Astrocyte (in vitro differentiated cells and primary cell): Measurements from ENCODE around the gene NELFB. TPM values are rescaled to one million over a fixed set of nuclear protein-coding genes. Genes with fewer than 3 reads are reported as not detected.
A peak's percentile ranks its signal among the peaks of the same experiment; 100 is the strongest.

Source experiments
- DNase-seq: peaks from one replicate; pipeline ENCODE4 v3.0.0-alpha.2; 2010; ENCODE audit warnings: low read depth
- FAIRE-seq: peaks from 2 replicates; lab custom pipeline; 2011; peaks lifted over from hg19 to GRCh38; lab: Jason Lieb, UNC
- H2AFZ ChIP-seq: 2 replicates; pipeline ENCODE4 v1.6.0; 2012; ENCODE audit warnings: low read depth, low read length, inconsistent platforms
- H3K27ac ChIP-seq: 2 replicates; pipeline ENCODE4 v1.5.1; 2011; ENCODE audit warnings: low read depth, low read length, inconsistent platforms
- H3K27me3 ChIP-seq: 2 replicates; pipeline ENCODE4 v1.6.0; 2011; ENCODE audit warnings: low read length, inconsistent platforms; ENCODE audit not compliant: insufficient read depth
- H3K36me3 ChIP-seq: 2 replicates; pipeline ENCODE4 v1.5.1; 2011; ENCODE audit warnings: low read length, inconsistent platforms; ENCODE audit not compliant: insufficient read depth
- H3K4me1 ChIP-seq: 2 replicates; pipeline ENCODE4 v1.5.1; 2011; ENCODE audit warnings: low read length, inconsistent platforms; ENCODE audit not compliant: insufficient read depth
- H3K4me2 ChIP-seq: 2 replicates; pipeline ENCODE4 v1.6.0; 2012; ENCODE audit warnings: low read length, inconsistent platforms
- H3K4me3 ChIP-seq: 2 replicates; pipeline ENCODE4 v1.5.1; 2011; ENCODE audit warnings: low read depth, mild to moderate bottlenecking, low read length, inconsistent platforms; ENCODE audit not compliant: insufficient read depth
- H3K79me2 ChIP-seq: 2 replicates; pipeline ENCODE4 v1.6.0; 2012; ENCODE audit warnings: mild to moderate bottlenecking, low read length, inconsistent platforms; ENCODE audit not compliant: insufficient read depth
- H3K9ac ChIP-seq: 2 replicates; pipeline ENCODE4 v1.6.0; 2012; ENCODE audit warnings: mild to moderate bottlenecking, low read length, inconsistent platforms
- H3K9me3 ChIP-seq: 2 replicates; pipeline ENCODE4 v1.5.1; 2012; ENCODE audit warnings: low read depth, mild to moderate bottlenecking, low read length, inconsistent platforms; ENCODE audit not compliant: insufficient read depth
- H4K20me1 ChIP-seq: 2 replicates; pipeline ENCODE4 v1.6.0; 2012; ENCODE audit warnings: low read length, inconsistent platforms; ENCODE audit not compliant: insufficient read depth
- H3K27ac Mint-ChIP-seq: one replicate; pipeline ENCODE4 v1.8.0; 2021; ENCODE audit warnings: mild to moderate bottlenecking, mixed read lengths; ENCODE audit not compliant: unreplicated experiment
- H3K27me3 Mint-ChIP-seq: one replicate; pipeline ENCODE4 v1.8.0; 2021; ENCODE audit warnings: low read depth, mixed read lengths; ENCODE audit not compliant: unreplicated experiment
- H3K36me3 Mint-ChIP-seq: one replicate; pipeline ENCODE4 v1.8.0; 2021; ENCODE audit warnings: low read depth, mixed read lengths; ENCODE audit not compliant: unreplicated experiment
- H3K4me1 Mint-ChIP-seq: one replicate; pipeline ENCODE4 v1.8.0; 2021; ENCODE audit warnings: low read depth, mixed read lengths; ENCODE audit not compliant: unreplicated experiment
- H3K4me3 Mint-ChIP-seq: one replicate; pipeline ENCODE4 v1.8.0; 2021; ENCODE audit warnings: mild to moderate bottlenecking, moderate library complexity, mixed read lengths; ENCODE audit not compliant: unreplicated experiment
- H3K9me3 Mint-ChIP-seq: one replicate; pipeline ENCODE4 v1.8.0; 2021; ENCODE audit warnings: mild to moderate bottlenecking, mixed read lengths; ENCODE audit not compliant: unreplicated experiment
- CTCF ChIP-seq: IDR thresholded peaks from 2 replicates; pipeline ENCODE4 v1.5.1; 2011; ENCODE audit warnings: low read depth, mild to moderate bottlenecking, inconsistent platforms, low read length, moderate library complexity; ENCODE audit not compliant: insufficient read depth
- EZH2 ChIP-seq: IDR thresholded peaks from 2 replicates; pipeline ENCODE4 v1.6.1; 2012; ENCODE audit warnings: mild to moderate bottlenecking, low read length, inconsistent platforms; ENCODE audit not compliant: insufficient read depth
- total RNA-seq: library from RNA; stranded (reverse); gene quantifications from 2 replicates; pipeline ENCODE4 v1.2.1, GENCODE V29; 2021

Gene NELFB
- total RNA-seq, 1 donor from 2014 or later = 48.9 TPM

GRCh38 chr9:137320555-137321384 lies 65.6 kb downstream of the NELFB start:
- no peaks in the 10 kb centered on the region for H3K79me2 ChIP-seq
- no peak for TF ChIP-seq EZH2
- TF ChIP-seq CTCF = no peak
- H2AFZ ChIP-seq = peak overlapping the region; percentile 56
- H4K20me1 ChIP-seq = no peaks in the 10 kb centered on the region
- Mint-ChIP-seq H3K27me3 (peaks cover 7% of the 10 kb centered on the region), H3K27ac (no peak overlapping the region), H3K36me3 (peaks cover 3% of the 10 kb centered on the region), H3K4me3 (no peak overlapping the region), H3K4me1 (no peaks in the 10 kb centered on the region), H3K9me3 (no peaks in the 10 kb centered on the region)
- no peak overlapping the region for H3K27ac ChIP-seq
- H3K4me2 ChIP-seq = no peak overlapping the region
- no peak for FAIRE-seq
- H3K4me3 ChIP-seq = no peak overlapping the region
- H3K9ac ChIP-seq = no peak overlapping the region
- H3K9me3 ChIP-seq = no peaks in the 10 kb centered on the region
- H3K36me3 ChIP-seq = no peaks in the 10 kb centered on the region
- no peaks in the 10 kb centered on the region for H3K27me3 ChIP-seq
- DNase-seq = no peak
- peaks cover 7% of the 10 kb centered on the region for H3K4me1 ChIP-seq

GRCh38 chr9:137321726-137322361 lies 66.7 kb downstream of the NELFB start:
- Histone ChIP-seq H3K27ac (no peak overlapping the region), H4K20me1 (no peaks in the 10 kb centered on the region), H2AFZ (no peak overlapping the region), H3K4me1 (peaks cover 3% of the 10 kb centered on the region), H3K9ac (no peak overlapping the region), H3K36me3 (no peaks in the 10 kb centered on the region), H3K79me2 (no peaks in the 10 kb centered on the region), H3K9me3 (no peaks in the 10 kb centered on the region), H3K4me2 (no peak overlapping the region), H3K4me3 (no peak overlapping the region), H3K27me3 (no peaks in the 10 kb centered on the region)
- H3K27me3 Mint-ChIP-seq = peaks cover 10% of the 10 kb centered on the region
- no peak overlapping the region for H3K4me3 Mint-ChIP-seq
- no peak overlapping the region for H3K27ac Mint-ChIP-seq
- H3K36me3 Mint-ChIP-seq = peaks cover 3% of the 10 kb centered on the region
- TF ChIP-seq CTCF (no peak), EZH2 (no peak)
- no peak for DNase-seq
- H3K9me3 Mint-ChIP-seq = no peaks in the 10 kb centered on the region
- FAIRE-seq = no peak
- no peaks in the 10 kb centered on the region for H3K4me1 Mint-ChIP-seq

Other genes starting within 250 kb of the NELFB start
- 16.2 and 20.0 TPM in 2 replicates for gene ABCA2, start 227.1 kb upstream of the NELFB start, total RNA-seq
- not detected in 2 replicates for gene FUT7, start 223.2 kb upstream of the NELFB start, total RNA-seq
- gene NPDC1, start 209.2 kb upstream of the NELFB start, total RNA-seq = 65.9 and 66.8 TPM in 2 replicates
- 0.14 and 0.55 TPM in 2 replicates for gene ENTPD2, start 201.3 kb upstream of the NELFB start, total RNA-seq
- gene SAPCD2, start 184.8 kb upstream of the NELFB start, total RNA-seq = 0.41 and 0.43 TPM in 2 replicates
- 4.0 and 4.7 TPM in 2 replicates for gene UAP1L1, start 177.8 kb upstream of the NELFB start, total RNA-seq
- gene MAN1B1, start 168.3 kb upstream of the NELFB start, total RNA-seq = 69.2 and 89.0 TPM in 2 replicates
- 53.8 and 68.7 TPM in 2 replicates for gene DPP7, start 140.6 kb upstream of the NELFB start, total RNA-seq
- gene GRIN1, start 116.2 kb upstream of the NELFB start, total RNA-seq = 0.18 TPM in 1 of 2 replicates, not detected in the other
- not detected in 2 replicates for gene LRRC26, start 85.3 kb upstream of the NELFB start, total RNA-seq
- gene TMEM210, start 83.3 kb upstream of the NELFB start, total RNA-seq = not detected in 2 replicates
- 39.2 and 39.7 TPM in 2 replicates for gene ANAPC2, start 66.8 kb upstream of the NELFB start, total RNA-seq
- 49.1 and 52.7 TPM in 2 replicates for gene SSNA1, start 66.7 kb upstream of the NELFB start, total RNA-seq
- gene TPRN, start 54.6 kb upstream of the NELFB start, total RNA-seq = 16.0 and 17.2 TPM in 2 replicates
- 28.7 and 30.9 TPM in 2 replicates for gene TMEM203, start 49.7 kb upstream of the NELFB start, total RNA-seq
- 13.7 and 14.5 TPM in 2 replicates for gene NDOR1, start 49.6 kb upstream of the NELFB start, total RNA-seq
- 4.3 and 4.9 TPM in 2 replicates for gene RNF208, start 33.1 kb upstream of the NELFB start, total RNA-seq
- 1.2 and 1.3 TPM in 2 replicates for gene CYSRT1, start 30.2 kb upstream of the NELFB start, total RNA-seq
- 0.17 TPM in 1 of 2 replicates, not detected in the other for gene RNF224, start 27.8 kb upstream of the NELFB start, total RNA-seq
- 0.09 TPM in 1 of 2 replicates, not detected in the other for gene SLC34A3, start 24.4 kb upstream of the NELFB start, total RNA-seq
- gene TUBB4B, start 14.0 kb upstream of the NELFB start, total RNA-seq = 188 and 218 TPM in 2 replicates
- gene STPG3, start 4.0 kb upstream of the NELFB start, total RNA-seq = not detected in 2 replicates
- 10.8 and 11.8 TPM in 2 replicates for gene TOR4A, start 22.4 kb downstream of the NELFB start, total RNA-seq
- 6.9 and 7.3 TPM in 2 replicates for gene NRARP, start 46.9 kb downstream of the NELFB start, total RNA-seq
- gene EXD3, start 167.8 kb downstream of the NELFB start, total RNA-seq = 8.5 and 9.4 TPM in 2 replicates
- gene NOXA1, start 168.1 kb downstream of the NELFB start, total RNA-seq = 0.50 and 0.84 TPM in 2 replicates
- gene ENTPD8, start 186.0 kb downstream of the NELFB start, total RNA-seq = 0.11 TPM in 1 of 2 replicates, not detected in the other
- gene NSMF, start 204.0 kb downstream of the NELFB start, total RNA-seq = 48.8 and 50.5 TPM in 2 replicates